SIG-M5 (cell line): ENCODE data around the gene ROPN1B.
"Not testable (repeated sequence)": the region's sequence is repeated elsewhere in the genome, so short reads cannot be mapped to it uniquely, and the experiment has no call there.

ENCODE experiments used
- DNase-seq: peaks from one replicate; lab custom pipeline; 2025; lab: John Stamatoyannopoulos, UW

ROPN1B gene

GRCh38 chr3:125968701-125969592 lies at the start of gene ROPN1B:
Gene ROPN1B, plus strand, starts transcription at chr3:125969178. Its CDS starts 2,877 bp downstream, at chr3:125972055.
- DNase-seq: not testable (repeated sequence)

GRCh38 chr3:125920191-125920590 lies 48.8 kb upstream of the ROPN1B start:
- not testable (repeated sequence) for DNase-seq

- DNase-seq: not testable (repeated sequence)
Observed at GRCh38 chr3:125920751-125921279, 48.2 kb upstream of the ROPN1B start.

GRCh38 chr3:125921712-125922111 lies 47.3 kb upstream of the ROPN1B start:
- not testable (repeated sequence) for DNase-seq

- not testable (repeated sequence) for DNase-seq
Observed at GRCh38 chr3:125923324-125924115, 45.5 kb upstream of the ROPN1B start.

- not testable (repeated sequence) for DNase-seq
Observed at GRCh38 chr3:125924276-125924675, 44.7 kb upstream of the ROPN1B start.

GRCh38 chr3:125925727-125926126 lies 43.3 kb upstream of the ROPN1B start:
- not testable (repeated sequence) for DNase-seq

GRCh38 chr3:125928771-125929545 lies 40.0 kb upstream of the ROPN1B start:
- DNase-seq: not testable (repeated sequence)

- not testable (repeated sequence) for DNase-seq
Observed at GRCh38 chr3:125929765-125930164, 39.2 kb upstream of the ROPN1B start.

GRCh38 chr3:125931355-125931880 lies 37.6 kb upstream of the ROPN1B start:
- DNase-seq: not testable (repeated sequence)

GRCh38 chr3:125933397-125934173 lies 35.4 kb upstream of the ROPN1B start:
- DNase-seq: not testable (repeated sequence)

- not testable (repeated sequence) for DNase-seq
Observed at GRCh38 chr3:125935252-125935874, 33.6 kb upstream of the ROPN1B start.

- not testable (repeated sequence) for DNase-seq
Observed at GRCh38 chr3:125936210-125936815, 32.7 kb upstream of the ROPN1B start.

- not testable (repeated sequence) for DNase-seq
Observed at GRCh38 chr3:125936891-125937290, 32.1 kb upstream of the ROPN1B start.

GRCh38 chr3:125947806-125948205 lies 21.2 kb upstream of the ROPN1B start:
- DNase-seq: not testable (repeated sequence)

- not testable (repeated sequence) for DNase-seq
Observed at GRCh38 chr3:125948901-125949300, 20.1 kb upstream of the ROPN1B start.

- not testable (repeated sequence) for DNase-seq
Observed at GRCh38 chr3:125951176-125951575, 17.8 kb upstream of the ROPN1B start.

GRCh38 chr3:125957020-125957419 lies 12.0 kb upstream of the ROPN1B start:
- DNase-seq: not testable (repeated sequence)

GRCh38 chr3:125957674-125958510 lies 11.1 kb upstream of the ROPN1B start:
- DNase-seq: no peak
